AG09319 (cell line): ENCODE results near the gene NCOA1.
A peak's percentile ranks its signal among the peaks of the same experiment; 100 is the strongest.

Source experiments
- DNase-seq: peaks from one replicate; pipeline ENCODE4 v3.0.0-alpha.2; 2010; ENCODE audit warnings: low read depth; ENCODE audit errors: extremely low read depth
- TF ChIP-seq, protein P1 (sequence below): IDR thresholded peaks from 2 replicates; pipeline ENCODE4 v1.5.1; 2011; ENCODE audit warnings: low read depth, mild to moderate bottlenecking, inconsistent platforms, low read length, moderate library complexity

NCOA1 gene

DNA sequence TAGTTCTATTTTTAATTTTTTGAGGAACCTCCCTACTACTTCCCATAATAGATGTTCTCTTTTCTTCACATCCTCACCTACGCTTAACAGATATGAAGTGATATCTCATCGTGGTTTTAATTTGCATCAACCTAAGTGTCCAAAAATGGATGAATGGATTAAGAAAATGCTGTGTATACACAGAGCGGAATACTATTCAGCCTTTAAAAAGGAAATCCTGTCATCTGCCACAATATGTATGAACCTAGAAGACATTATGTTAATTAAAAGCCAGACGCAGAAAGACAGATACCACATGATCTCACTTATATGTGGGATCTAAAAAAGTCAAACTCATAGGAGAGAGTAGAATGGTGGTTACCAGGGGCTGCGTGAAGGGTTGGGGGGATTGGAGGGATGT lies 189.1 kb downstream of the NCOA1 start:
- DNase-seq, result no peak
- TF ChIP-seq, protein P1, sequence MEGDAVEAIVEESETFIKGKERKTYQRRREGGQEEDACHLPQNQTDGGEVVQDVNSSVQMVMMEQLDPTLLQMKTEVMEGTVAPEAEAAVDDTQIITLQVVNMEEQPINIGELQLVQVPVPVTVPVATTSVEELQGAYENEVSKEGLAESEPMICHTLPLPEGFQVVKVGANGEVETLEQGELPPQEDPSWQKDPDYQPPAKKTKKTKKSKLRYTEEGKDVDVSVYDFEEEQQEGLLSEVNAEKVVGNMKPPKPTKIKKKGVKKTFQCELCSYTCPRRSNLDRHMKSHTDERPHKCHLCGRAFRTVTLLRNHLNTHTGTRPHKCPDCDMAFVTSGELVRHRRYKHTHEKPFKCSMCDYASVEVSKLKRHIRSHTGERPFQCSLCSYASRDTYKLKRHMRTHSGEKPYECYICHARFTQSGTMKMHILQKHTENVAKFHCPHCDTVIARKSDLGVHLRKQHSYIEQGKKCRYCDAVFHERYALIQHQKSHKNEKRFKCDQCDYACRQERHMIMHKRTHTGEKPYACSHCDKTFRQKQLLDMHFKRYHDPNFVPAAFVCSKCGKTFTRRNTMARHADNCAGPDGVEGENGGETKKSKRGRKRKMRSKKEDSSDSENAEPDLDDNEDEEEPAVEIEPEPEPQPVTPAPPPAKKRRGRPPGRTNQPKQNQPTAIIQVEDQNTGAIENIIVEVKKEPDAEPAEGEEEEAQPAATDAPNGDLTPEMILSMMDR, result no peak

- TF ChIP-seq, protein P1, result no peak
- no peak for DNase-seq
Observed at GRCh38 chr2:24682304-24682703, 191.2 kb downstream of the NCOA1 start.

DNA sequence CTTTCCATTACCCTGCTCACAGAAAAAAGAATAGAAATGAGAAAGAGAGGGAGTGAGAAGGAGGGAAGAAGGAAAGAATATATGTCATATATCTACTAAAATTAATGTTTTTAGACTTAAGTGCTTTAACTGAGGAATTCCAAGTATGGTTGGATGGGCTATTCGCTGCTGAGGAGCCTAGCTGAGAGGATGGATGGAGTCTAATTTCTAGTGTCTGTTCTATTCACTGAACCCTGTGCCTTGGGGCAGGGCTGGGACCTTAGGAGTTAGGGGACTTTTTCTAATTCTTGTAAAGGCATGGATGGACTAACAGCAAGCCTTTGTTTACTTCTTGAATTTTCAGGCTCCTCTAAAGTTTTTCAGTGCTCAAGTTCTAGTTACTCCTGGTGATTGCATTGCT lies 192.4 kb downstream of the NCOA1 start:
- no peak for DNase-seq
- TF ChIP-seq, protein P1, result no peak

DNA sequence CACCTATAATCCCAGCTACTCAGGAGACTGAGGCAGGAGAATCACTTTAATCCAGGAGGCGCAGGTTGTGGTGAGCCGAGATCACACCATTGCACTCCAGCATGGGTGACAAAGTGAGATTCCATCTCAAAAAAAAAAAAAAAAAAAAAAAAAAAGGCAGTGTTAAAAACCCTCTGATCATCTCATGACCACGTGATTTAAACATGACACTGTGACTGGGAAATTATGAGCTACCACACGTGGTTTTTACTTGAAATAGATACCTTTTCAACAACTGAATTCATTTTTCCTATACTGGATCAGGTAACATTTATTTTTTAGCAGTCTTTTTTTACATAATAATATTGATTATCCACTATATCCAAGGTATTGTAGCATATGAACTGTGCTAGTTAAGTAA lies 199.5 kb downstream of the NCOA1 start:
- TF ChIP-seq, protein P1, result no peak
- DNase-seq, result no peak

GRCh38 chr2:24691806-24692205 lies 200.8 kb downstream of the NCOA1 start:
- TF ChIP-seq, protein P1, result no peak
- no peak for DNase-seq

GRCh38 chr2:24697792-24698191 lies 206.7 kb downstream of the NCOA1 start:
- TF ChIP-seq, protein P1, result no peak
- DNase-seq, result no peak

DNA sequence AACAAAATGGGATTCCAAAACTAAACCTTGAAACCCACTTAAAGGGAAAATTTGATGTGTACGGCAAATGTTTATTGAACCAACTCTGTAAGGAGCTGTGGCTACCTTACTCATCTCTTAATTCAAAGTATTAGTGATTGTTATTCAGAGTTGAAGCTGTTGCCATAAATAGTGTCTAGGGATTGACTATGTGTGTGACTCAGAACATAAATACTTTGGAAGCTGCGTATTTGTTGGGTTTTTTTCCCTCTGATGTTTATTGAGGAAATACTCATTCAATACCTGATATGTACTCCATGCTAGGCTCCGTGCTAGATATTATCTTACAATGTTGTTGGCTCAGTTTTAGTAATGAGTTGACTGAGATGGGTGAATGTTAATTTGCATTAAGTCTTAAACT lies 211.7 kb downstream of the NCOA1 start:
- peak; percentile 40 for DNase-seq
- TF ChIP-seq, protein P1, result no peak
